ENCODE measurements around the gene CENPW.

Gene CENPW
- long read RNA-seq, transcript CENPW-203 (3 exons, 750 nt) = major isoform, 13 of 23 reads
- long read RNA-seq, partial matches to known transcripts = 1 of 23 reads
- long read RNA-seq, other reads (novel, unspliced or antisense) = 9 of 23 reads

GRCh38 chr6:126339796-126340609 is at the start of gene CENPW:
Gene CENPW (plus strand): TSS chr6:126340115. CDS start chr6:126340274, 159 bp downstream.
- H3K27ac ChIP-seq (replicated peaks) = peak within 1 kb of the TSS; percentile 66
- TF ChIP-seq GABPA (IDR thresholded peaks at IDR 0.05; ENCODE audit: low read depth) = no peak
- TF ChIP-seq CTCF (IDR thresholded peaks at IDR 0.05; ENCODE audit: insufficient read depth, low read length) = no peak
- TF ChIP-seq, protein P1, sequence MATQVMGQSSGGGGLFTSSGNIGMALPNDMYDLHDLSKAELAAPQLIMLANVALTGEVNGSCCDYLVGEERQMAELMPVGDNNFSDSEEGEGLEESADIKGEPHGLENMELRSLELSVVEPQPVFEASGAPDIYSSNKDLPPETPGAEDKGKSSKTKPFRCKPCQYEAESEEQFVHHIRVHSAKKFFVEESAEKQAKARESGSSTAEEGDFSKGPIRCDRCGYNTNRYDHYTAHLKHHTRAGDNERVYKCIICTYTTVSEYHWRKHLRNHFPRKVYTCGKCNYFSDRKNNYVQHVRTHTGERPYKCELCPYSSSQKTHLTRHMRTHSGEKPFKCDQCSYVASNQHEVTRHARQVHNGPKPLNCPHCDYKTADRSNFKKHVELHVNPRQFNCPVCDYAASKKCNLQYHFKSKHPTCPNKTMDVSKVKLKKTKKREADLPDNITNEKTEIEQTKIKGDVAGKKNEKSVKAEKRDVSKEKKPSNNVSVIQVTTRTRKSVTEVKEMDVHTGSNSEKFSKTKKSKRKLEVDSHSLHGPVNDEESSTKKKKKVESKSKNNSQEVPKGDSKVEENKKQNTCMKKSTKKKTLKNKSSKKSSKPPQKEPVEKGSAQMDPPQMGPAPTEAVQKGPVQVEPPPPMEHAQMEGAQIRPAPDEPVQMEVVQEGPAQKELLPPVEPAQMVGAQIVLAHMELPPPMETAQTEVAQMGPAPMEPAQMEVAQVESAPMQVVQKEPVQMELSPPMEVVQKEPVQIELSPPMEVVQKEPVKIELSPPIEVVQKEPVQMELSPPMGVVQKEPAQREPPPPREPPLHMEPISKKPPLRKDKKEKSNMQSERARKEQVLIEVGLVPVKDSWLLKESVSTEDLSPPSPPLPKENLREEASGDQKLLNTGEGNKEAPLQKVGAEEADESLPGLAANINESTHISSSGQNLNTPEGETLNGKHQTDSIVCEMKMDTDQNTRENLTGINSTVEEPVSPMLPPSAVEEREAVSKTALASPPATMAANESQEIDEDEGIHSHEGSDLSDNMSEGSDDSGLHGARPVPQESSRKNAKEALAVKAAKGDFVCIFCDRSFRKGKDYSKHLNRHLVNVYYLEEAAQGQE (IDR thresholded peaks at IDR 0.05; ENCODE audit: insufficient replicate concordance, low read depth) = no peak
- peak; percentile 37; the same call in 1 of the 2 replicates for TF ChIP-seq SPI1 (IDR thresholded peaks at IDR 0.05; ENCODE audit: borderline replicate concordance, low read depth)
- peak; percentile 77 for TF ChIP-seq POLR2AphosphoS5 (IDR thresholded peaks at IDR 0.05; ENCODE audit: low read depth)
- no peaks in the 10 kb centered on the region for H3K27me3 ChIP-seq (ENCODE audit: insufficient read depth, poor library complexity, severe bottlenecking)
- peak within 1 kb of the TSS; percentile 70 for H3K4me3 ChIP-seq (replicated peaks; ENCODE audit: insufficient read depth, low read length)
- peak; percentile 52 to 92 for DNase-seq (ENCODE audit: low read depth in 1 of 2, low spot score in 1 of 2)

DNA sequence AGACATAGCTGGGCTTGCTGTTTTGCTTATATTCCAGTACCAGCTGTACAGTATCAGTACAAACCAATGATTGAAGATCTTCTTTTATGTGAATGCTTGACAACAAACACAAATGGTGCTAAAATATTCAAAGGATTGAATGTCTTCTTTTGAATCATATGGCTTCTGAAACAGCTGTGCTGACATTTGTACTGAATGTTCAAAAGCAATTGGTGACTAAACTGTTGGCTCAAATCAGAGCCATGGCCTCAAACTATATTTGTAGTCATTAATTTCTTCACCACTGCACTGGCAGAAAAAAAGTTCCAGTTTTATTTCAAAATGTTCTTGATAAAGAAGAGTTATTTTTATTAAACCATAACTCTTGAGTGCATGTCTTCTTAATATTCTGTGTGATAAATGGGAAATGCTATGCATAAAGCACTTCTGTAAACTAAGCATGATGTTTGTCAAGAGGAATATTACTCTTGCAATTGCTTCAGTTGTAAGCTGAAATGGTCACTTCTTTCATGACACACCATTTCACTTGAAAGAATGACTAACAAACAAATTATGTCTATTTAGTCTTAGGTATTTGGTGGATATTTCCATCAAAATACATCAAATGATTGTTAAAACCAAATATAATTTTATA is 45.9 kb upstream of the CENPW start:
- Histone ChIP-seq H3K27me3 (ENCODE audit: insufficient read depth, poor library complexity, severe bottlenecking) (no peaks in the 10 kb centered on the region), H3K27ac (replicated peaks) (no peak overlapping the region; the same call in 1 of the 2 replicates), H3K4me3 (replicated peaks; ENCODE audit: insufficient read depth, low read length) (no peak overlapping the region)
- no peak for DNase-seq (ENCODE audit: low read depth in 1 of 2, low spot score in 1 of 2)
- TF ChIP-seq SPI1 (IDR thresholded peaks at IDR 0.05; ENCODE audit: borderline replicate concordance, low read depth) (no peak), POLR2AphosphoS5 (IDR thresholded peaks at IDR 0.05; ENCODE audit: low read depth) (no peak), GABPA (IDR thresholded peaks at IDR 0.05; ENCODE audit: low read depth) (no peak), CTCF (IDR thresholded peaks at IDR 0.05; ENCODE audit: insufficient read depth, low read length) (no peak)
- TF ChIP-seq, protein P1 (IDR thresholded peaks at IDR 0.05; ENCODE audit: insufficient replicate concordance, low read depth) = no peak

DNA sequence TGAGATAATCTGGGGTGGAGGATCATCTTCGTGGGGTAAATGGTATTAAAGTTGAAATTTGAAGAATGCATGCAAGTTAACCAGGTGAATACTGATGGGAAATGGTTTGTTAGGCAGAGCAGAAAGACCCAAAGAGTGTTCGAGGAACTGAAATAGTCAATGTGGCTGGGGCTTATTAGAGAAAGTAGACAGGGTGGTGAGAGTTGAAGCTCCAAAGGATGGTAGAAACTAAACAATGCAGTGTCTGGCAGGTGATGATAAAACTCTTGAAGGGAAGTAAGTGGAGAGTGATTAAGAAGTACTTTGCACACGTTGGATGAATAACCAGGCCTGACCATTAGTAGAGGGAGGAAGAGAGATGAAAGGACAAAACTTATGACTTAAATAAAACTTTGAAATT is 39.8 kb upstream of the CENPW start:
- TF ChIP-seq GABPA (IDR thresholded peaks at IDR 0.05; ENCODE audit: low read depth) (no peak), CTCF (IDR thresholded peaks at IDR 0.05; ENCODE audit: insufficient read depth, low read length) (no peak), POLR2AphosphoS5 (IDR thresholded peaks at IDR 0.05; ENCODE audit: low read depth) (no peak), SPI1 (IDR thresholded peaks at IDR 0.05; ENCODE audit: borderline replicate concordance, low read depth) (no peak)
- TF ChIP-seq, protein P1 (IDR thresholded peaks at IDR 0.05; ENCODE audit: insufficient replicate concordance, low read depth) = no peak
- no peak overlapping the region for H3K4me3 ChIP-seq (replicated peaks; ENCODE audit: insufficient read depth, low read length)
- H3K27ac ChIP-seq (replicated peaks) = no peak overlapping the region
- H3K27me3 ChIP-seq (ENCODE audit: insufficient read depth, poor library complexity, severe bottlenecking) = peaks cover 2% of the 10 kb centered on the region
- DNase-seq (ENCODE audit: low read depth in 1 of 2, low spot score in 1 of 2) = no peak
